Measurements from ENCODE around the gene CCDC169. TPM values are rescaled to one million over a fixed set of nuclear protein-coding genes. Genes with fewer than 3 reads are reported as not detected.

CCDC169 gene
- total and polyA plus RNA-seq, 2 of the 13 experiments (the other 11 are each of a cell fraction or from before 2014, with no cell fraction given), result 0.25 to 0.33 TPM

DNA sequence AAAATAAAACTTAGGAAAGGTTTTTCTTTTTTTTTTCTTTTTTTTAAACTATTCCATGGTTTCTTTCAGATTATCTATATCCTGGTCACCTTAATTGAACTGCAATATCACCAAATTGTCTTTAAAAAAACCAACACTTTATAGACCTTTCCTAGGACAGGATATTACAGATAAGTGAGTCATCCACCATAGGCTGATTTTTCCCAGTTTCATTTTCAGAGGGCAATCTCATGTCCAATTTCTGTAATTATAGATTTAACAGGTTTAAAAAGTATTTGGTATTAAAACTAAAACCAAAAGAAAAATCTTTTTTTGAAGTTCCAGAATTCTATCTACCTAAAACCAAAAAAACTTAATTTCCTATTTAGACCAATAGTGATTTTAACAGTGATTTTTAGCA, 35.4 kb upstream of the CCDC169 start:
- CTCF ChIA-PET (ENCODE audit: low intra/inter-chr PET ratio, low total read pairs), result no interaction called here
- in situ Hi-C loops (cut with HindIII; ENCODE audit: extremely low pct_ligation_motif_present, low pct_unique_long_range_greater_than_20kb), result no loop called here
- H3K36me3 ChIP-seq (replicated peaks in 1 of 2; ENCODE audit: control insufficient read depth in 1 of 2, insufficient read depth in 2 of 2, low read length in 2 of 2), result no peaks in the 10 kb centered on the region; a peak in 1 of 5 replicates

More for the DNA sequence above, 35.4 kb upstream of the CCDC169 start:
- intact Hi-C loops (cut with micrococcal nuclease; ENCODE audit: unreplicated experiment), result no loop called here
- FAIRE-seq (no peak), DNase-seq (ENCODE audit: low spot score) (no peak), ATAC-seq (no peak)
- H3K79me2 ChIP-seq (ENCODE audit: insufficient read depth, low read length), result peaks cover 15% of the 10 kb centered on the region
- POLR2A ChIA-PET, result no interaction called here
- no peaks in the 10 kb centered on the region for H3K4me1 ChIP-seq (ENCODE audit: insufficient read depth, low read length)
- no peak for TF ChIP-seq YEATS4 (CRISPR knock-in tag; IDR thresholded peaks at IDR 0.05; ENCODE audit: borderline replicate concordance)
- TF ChIP-seq RFX1 (IDR thresholded peaks at IDR 0.05), result no peak
- TF ChIP-seq THAP11 (CRISPR knock-in tag; IDR thresholded peaks at IDR 0.05), result no peak
- TF ChIP-seq LBX2 (CRISPR knock-in tag; IDR thresholded peaks at IDR 0.05; ENCODE audit: borderline replicate concordance), result no peak
- TF ChIP-seq ZBTB37 (CRISPR knock-in tag; IDR thresholded peaks at IDR 0.05), result no peak
- no peak for TF ChIP-seq PRPF4 (IDR thresholded peaks at IDR 0.05; ENCODE audit: low read depth, low read length, poor library complexity, severe bottlenecking)
- TF ChIP-seq HMGXB3 (CRISPR knock-in tag; IDR thresholded peaks at IDR 0.05; ENCODE audit: borderline replicate concordance), result no peak
- TF ChIP-seq, protein P1, sequence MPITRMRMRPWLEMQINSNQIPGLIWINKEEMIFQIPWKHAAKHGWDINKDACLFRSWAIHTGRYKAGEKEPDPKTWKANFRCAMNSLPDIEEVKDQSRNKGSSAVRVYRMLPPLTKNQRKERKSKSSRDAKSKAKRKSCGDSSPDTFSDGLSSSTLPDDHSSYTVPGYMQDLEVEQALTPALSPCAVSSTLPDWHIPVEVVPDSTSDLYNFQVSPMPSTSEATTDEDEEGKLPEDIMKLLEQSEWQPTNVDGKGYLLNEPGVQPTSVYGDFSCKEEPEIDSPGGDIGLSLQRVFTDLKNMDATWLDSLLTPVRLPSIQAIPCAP (CRISPR knock-in tag; IDR thresholded peaks at IDR 0.05; ENCODE audit: low read depth), result no peak
- TF ChIP-seq RNF2 (conservative IDR thresholded peaks at IDR 0.05; ENCODE audit: low read depth), result no peak
- no peak for TF ChIP-seq FOXM1 (CRISPR knock-in tag; IDR thresholded peaks at IDR 0.05)
- TF ChIP-seq, protein P2, sequence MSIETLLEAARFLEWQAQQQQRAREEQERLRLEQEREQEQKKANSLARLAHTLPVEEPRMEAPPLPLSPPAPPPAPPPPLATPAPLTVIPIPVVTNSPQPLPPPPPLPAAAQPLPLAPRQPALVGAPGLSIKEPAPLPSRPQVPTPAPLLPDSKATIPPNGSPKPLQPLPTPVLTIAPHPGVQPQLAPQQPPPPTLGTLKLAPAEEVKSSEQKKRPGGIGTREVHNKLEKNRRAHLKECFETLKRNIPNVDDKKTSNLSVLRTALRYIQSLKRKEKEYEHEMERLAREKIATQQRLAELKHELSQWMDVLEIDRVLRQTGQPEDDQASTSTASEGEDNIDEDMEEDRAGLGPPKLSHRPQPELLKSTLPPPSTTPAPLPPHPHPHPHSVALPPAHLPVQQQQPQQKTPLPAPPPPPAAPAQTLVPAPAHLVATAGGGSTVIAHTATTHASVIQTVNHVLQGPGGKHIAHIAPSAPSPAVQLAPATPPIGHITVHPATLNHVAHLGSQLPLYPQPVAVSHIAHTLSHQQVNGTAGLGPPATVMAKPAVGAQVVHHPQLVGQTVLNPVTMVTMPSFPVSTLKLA (IDR thresholded peaks at IDR 0.05), result no peak
- no peak for TF ChIP-seq ZNF138 (CRISPR knock-in tag; IDR thresholded peaks at IDR 0.05; ENCODE audit: low read depth)
- no peak for TF ChIP-seq FOSL2 (CRISPR knock-in tag; IDR thresholded peaks at IDR 0.05)
- no peak for TF ChIP-seq ZNF557 (CRISPR knock-in tag; IDR thresholded peaks at IDR 0.05)
- TF ChIP-seq HHEX (CRISPR knock-in tag; IDR thresholded peaks at IDR 0.05), result no peak
- no peak overlapping the region for H3K4me3 ChIP-seq (replicated peaks in 1 of 3; ENCODE audit: insufficient read depth in 1 of 3, low read depth in 2 of 3, low read length in 3 of 3)
- H3K27ac ChIP-seq (ENCODE audit: extremely low read length, insufficient read depth, low read length), result no peak overlapping the region
- no peaks in the 10 kb centered on the region; the same call in 1 of the 2 replicates for H4K20me1 ChIP-seq (ENCODE audit: insufficient read depth, low read length)
- no peak overlapping the region for H3K4me2 ChIP-seq (ENCODE audit: low read depth, low read length)
- BruUV-seq (replicated peaks), result no TSS peak
- H2AFZ ChIP-seq (ENCODE audit: low read length), result no peak overlapping the region
- H3K27me3 ChIP-seq (ENCODE audit: control insufficient read depth in 1 of 2, insufficient read depth in 2 of 2, low read length in 2 of 2), result no peaks in the 10 kb centered on the region
- no peaks in the 10 kb centered on the region for H3K9me3 ChIP-seq (ENCODE audit: low read length)
- H3K9ac ChIP-seq (ENCODE audit: insufficient read depth, low read depth, low read length), result no peak overlapping the region
